Measurements from ENCODE around the gene ACSS2.

Gene ACSS2, protein sequence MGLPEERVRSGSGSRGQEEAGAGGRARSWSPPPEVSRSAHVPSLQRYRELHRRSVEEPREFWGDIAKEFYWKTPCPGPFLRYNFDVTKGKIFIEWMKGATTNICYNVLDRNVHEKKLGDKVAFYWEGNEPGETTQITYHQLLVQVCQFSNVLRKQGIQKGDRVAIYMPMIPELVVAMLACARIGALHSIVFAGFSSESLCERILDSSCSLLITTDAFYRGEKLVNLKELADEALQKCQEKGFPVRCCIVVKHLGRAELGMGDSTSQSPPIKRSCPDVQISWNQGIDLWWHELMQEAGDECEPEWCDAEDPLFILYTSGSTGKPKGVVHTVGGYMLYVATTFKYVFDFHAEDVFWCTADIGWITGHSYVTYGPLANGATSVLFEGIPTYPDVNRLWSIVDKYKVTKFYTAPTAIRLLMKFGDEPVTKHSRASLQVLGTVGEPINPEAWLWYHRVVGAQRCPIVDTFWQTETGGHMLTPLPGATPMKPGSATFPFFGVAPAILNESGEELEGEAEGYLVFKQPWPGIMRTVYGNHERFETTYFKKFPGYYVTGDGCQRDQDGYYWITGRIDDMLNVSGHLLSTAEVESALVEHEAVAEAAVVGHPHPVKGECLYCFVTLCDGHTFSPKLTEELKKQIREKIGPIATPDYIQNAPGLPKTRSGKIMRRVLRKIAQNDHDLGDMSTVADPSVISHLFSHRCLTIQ

DNA sequence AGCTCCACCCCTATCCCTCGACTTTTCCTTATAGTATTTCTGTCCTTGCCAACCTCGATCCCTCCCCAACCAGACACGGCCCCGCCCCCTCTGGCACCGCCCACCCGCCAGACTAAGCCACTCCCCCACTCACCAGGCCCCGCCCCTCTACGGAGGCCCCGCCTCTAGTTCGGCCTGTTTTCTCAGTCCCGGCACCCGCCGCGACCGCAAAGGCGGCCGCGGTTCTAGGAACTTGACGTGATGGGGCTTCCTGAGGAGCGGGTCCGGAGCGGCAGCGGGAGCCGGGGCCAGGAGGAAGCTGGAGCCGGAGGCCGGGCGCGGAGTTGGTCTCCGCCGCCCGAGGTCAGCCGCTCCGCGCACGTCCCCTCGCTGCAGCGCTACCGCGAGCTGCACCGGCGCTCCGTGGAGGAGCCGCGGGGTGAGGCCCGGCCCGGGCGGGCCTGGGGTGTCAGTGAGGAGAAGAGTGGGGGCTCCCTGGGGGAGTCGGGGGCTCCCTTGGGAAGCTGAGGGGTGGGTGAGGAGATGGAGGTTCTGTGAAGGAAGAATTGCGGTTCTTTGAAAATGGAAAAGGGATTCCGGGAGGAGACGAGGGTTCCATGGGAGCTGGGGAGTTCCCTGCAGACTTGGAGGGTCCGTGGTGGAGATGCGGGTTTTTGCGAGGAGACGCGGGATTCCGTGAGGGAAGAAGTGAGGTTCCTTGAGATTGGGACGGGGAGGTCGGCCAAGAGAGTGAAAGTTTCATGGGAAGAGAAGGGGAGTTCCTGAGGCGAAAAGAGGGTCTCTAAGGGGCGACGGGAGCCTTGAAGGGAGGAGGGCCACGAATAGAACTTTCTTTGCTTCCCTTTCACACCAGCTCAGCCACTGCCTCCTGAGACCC lies at the start of gene ACSS2:
Gene ACSS2, plus strand, starts transcription at position 207 of the 877 bp plus-strand sequence. Its CDS starts 34 bp downstream, at position 241.
- Histone ChIP-seq H4K20me1 (ENCODE audit: insufficient read depth, low read length) (no peaks in the 10 kb centered on the region), H3K9ac (ENCODE audit: low read depth, low read length) (peak within 1 kb of the TSS; percentile 60), H2AFZ (ENCODE audit: low read depth, low read length) (peak within 1 kb of the TSS; percentile 75), H3K4me1 (ENCODE audit: insufficient read depth, low read length) (peaks cover 45% of the 10 kb centered on the region), H3K27ac (ENCODE audit: low read length) (peak within 1 kb of the TSS; percentile 16; the same call in 1 of the 2 replicates), H3K79me2 (ENCODE audit: insufficient read depth, low read length) (peaks cover 13% of the 10 kb centered on the region), H3K9me3 (ENCODE audit: insufficient read depth, low read length, severe bottlenecking) (no peaks in the 10 kb centered on the region), H3K4me2 (ENCODE audit: insufficient read depth, low read length) (peak within 1 kb of the TSS; percentile 68), H3K27me3 (ENCODE audit: insufficient read depth, low read length, poor library complexity) (peaks cover 7% of the 10 kb centered on the region), H3K36me3 (ENCODE audit: insufficient read depth, low read length) (no peaks in the 10 kb centered on the region), H3K4me3 (ENCODE audit: low read depth in 1 of 2, low read length in 2 of 2) (peak within 1 kb of the TSS; percentile 33 to 52)
- no peak for DNase-seq
- peak; percentile 40 for ATAC-seq (ENCODE audit: insufficient read depth, low read depth)
- peak; percentile 76 for TF ChIP-seq EZH2 (IDR thresholded peaks at IDR 0.05; ENCODE audit: borderline replicate concordance, low read depth, low read length, severe bottlenecking)
- TF ChIP-seq, protein P1, sequence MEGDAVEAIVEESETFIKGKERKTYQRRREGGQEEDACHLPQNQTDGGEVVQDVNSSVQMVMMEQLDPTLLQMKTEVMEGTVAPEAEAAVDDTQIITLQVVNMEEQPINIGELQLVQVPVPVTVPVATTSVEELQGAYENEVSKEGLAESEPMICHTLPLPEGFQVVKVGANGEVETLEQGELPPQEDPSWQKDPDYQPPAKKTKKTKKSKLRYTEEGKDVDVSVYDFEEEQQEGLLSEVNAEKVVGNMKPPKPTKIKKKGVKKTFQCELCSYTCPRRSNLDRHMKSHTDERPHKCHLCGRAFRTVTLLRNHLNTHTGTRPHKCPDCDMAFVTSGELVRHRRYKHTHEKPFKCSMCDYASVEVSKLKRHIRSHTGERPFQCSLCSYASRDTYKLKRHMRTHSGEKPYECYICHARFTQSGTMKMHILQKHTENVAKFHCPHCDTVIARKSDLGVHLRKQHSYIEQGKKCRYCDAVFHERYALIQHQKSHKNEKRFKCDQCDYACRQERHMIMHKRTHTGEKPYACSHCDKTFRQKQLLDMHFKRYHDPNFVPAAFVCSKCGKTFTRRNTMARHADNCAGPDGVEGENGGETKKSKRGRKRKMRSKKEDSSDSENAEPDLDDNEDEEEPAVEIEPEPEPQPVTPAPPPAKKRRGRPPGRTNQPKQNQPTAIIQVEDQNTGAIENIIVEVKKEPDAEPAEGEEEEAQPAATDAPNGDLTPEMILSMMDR (IDR thresholded peaks at IDR 0.05; ENCODE audit: borderline replicate concordance, extremely low read depth, low read length, poor library complexity, severe bottlenecking), result no peak

DNA sequence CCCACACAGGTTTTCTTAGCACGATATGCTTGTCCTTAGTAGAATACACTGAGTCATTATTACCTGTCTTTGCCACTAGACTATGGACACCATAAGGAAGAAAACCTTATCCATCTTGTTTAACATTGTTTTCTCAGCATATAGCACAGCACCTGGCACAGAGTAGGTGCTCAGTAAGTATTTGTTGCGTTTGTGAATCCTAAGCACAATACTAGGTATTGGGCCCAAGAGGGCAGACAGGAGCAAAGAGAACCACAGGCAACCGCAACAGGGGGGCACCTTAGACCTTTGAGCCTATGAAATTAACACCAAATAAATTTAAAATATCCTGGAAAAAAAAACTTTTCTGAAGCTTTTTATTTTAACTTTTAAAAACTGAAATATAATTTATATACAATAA lies 47.2 kb upstream of the ACSS2 start:
- ATAC-seq (ENCODE audit: insufficient read depth, low read depth), result no peak

DNA sequence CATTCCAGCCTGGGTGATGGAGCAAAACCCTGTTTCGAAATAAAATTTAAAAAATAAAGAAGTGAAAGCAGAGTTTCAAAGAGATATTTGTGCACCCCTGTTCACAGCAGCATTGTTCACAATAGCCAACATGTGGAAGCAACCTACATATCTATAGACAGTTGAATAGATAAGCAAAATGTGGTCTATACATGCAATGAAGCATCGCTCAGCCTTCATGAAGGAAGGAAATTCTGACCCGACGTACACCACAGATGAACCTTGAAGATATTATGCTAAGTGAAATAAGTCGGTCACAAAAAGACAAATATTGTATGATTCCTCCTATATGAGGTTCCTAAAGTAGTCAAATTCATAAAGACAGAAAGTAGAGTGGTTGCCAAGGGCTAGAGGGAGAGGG lies 44.5 kb upstream of the ACSS2 start:
- Histone ChIP-seq H3K4me3 (ENCODE audit: low read depth in 1 of 2, low read length in 2 of 2) (no peak overlapping the region), H3K27me3 (ENCODE audit: insufficient read depth, low read length, poor library complexity) (no peaks in the 10 kb centered on the region), H3K27ac (ENCODE audit: low read length) (no peak overlapping the region), H3K4me2 (ENCODE audit: insufficient read depth, low read length) (no peak overlapping the region), H3K9ac (ENCODE audit: low read depth, low read length) (no peak overlapping the region), H3K79me2 (ENCODE audit: insufficient read depth, low read length) (no peaks in the 10 kb centered on the region), H2AFZ (ENCODE audit: low read depth, low read length) (no peak overlapping the region), H3K9me3 (ENCODE audit: insufficient read depth, low read length, severe bottlenecking) (no peaks in the 10 kb centered on the region), H4K20me1 (ENCODE audit: insufficient read depth, low read length) (no peaks in the 10 kb centered on the region), H3K4me1 (ENCODE audit: insufficient read depth, low read length) (peaks cover 3% of the 10 kb centered on the region), H3K36me3 (ENCODE audit: insufficient read depth, low read length) (no peaks in the 10 kb centered on the region)
- TF ChIP-seq, protein P1 (IDR thresholded peaks at IDR 0.05; ENCODE audit: borderline replicate concordance, extremely low read depth, low read length, poor library complexity, severe bottlenecking), result no peak
- no peak for TF ChIP-seq EZH2 (IDR thresholded peaks at IDR 0.05; ENCODE audit: borderline replicate concordance, low read depth, low read length, severe bottlenecking)
- ATAC-seq (ENCODE audit: insufficient read depth, low read depth) (no peak), DNase-seq (no peak)

More for the DNA sequence above, 47.2 kb upstream of the ACSS2 start:
- no peaks in the 10 kb centered on the region for H3K27me3 ChIP-seq (ENCODE audit: insufficient read depth, low read length, poor library complexity)
- peaks cover 17% of the 10 kb centered on the region for H3K79me2 ChIP-seq (ENCODE audit: insufficient read depth, low read length)
- H3K9ac ChIP-seq (ENCODE audit: low read depth, low read length), result no peak overlapping the region
- H3K4me3 ChIP-seq (ENCODE audit: low read depth in 1 of 2, low read length in 2 of 2), result no peak overlapping the region
- H3K4me1 ChIP-seq (ENCODE audit: insufficient read depth, low read length), result peaks cover 13% of the 10 kb centered on the region
- TF ChIP-seq, protein P1 (IDR thresholded peaks at IDR 0.05; ENCODE audit: borderline replicate concordance, extremely low read depth, low read length, poor library complexity, severe bottlenecking), result peak; percentile 21
- TF ChIP-seq EZH2 (IDR thresholded peaks at IDR 0.05; ENCODE audit: borderline replicate concordance, low read depth, low read length, severe bottlenecking), result no peak
- peaks cover 3% of the 10 kb centered on the region; the same call in 1 of the 2 replicates for H3K36me3 ChIP-seq (ENCODE audit: insufficient read depth, low read length)
- no peak overlapping the region for H3K27ac ChIP-seq (ENCODE audit: low read length)
- no peaks in the 10 kb centered on the region for H3K9me3 ChIP-seq (ENCODE audit: insufficient read depth, low read length, severe bottlenecking)
- peaks cover 7% of the 10 kb centered on the region; the same call in 1 of the 2 replicates for H4K20me1 ChIP-seq (ENCODE audit: insufficient read depth, low read length)
- DNase-seq, result no peak
- no peak overlapping the region for H3K4me2 ChIP-seq (ENCODE audit: insufficient read depth, low read length)
- H2AFZ ChIP-seq (ENCODE audit: low read depth, low read length), result no peak overlapping the region

Measured in DND-41 (cell line).